ENCODE measurements around the gene ZBTB20. TPM values are rescaled to one million over a fixed set of nuclear protein-coding genes. Genes with fewer than 3 reads are reported as not detected.

Gene ZBTB20
- total and polyA plus RNA-seq, 2 donors (not counting 1 experiment from before 2014, with no cell fraction given): 4.0 to 123 TPM

DNA sequence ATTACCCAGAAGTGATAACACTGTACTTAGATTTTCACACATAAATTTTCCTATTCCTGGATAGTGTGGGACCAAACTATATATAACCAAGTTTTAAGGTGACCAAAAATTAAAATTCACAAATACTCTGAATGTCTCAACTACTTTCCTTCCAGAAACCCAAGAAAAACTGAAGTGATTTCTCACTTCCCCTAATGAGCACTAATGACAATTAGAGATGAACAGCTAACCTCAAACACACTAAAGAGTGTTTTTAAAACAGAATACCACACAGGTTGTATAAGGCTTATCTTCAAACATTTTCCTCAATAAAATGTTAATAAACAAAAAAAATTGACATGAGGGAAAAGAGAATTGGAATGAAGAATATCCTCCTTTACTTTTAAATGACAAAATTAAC, 188.2 kb downstream of the ZBTB20 start:
- H3K9me3 ChIP-seq (ENCODE audit: control extremely low read depth in 1 of 3, control insufficient read depth in 2 of 3, insufficient read depth in 1 of 3, low read length in 2 of 3): peaks cover 0 to 7% (median 0%) of the 10 kb centered on the region in 3 donors
- no peak overlapping the region for H3K27ac ChIP-seq (ENCODE audit: low read length in 2 of 2)
- TF ChIP-seq EZH2 (IDR thresholded peaks at IDR 0.05; ENCODE audit: borderline replicate concordance, insufficient read depth, low read depth, low read length, poor library complexity, severe bottlenecking) (no peak), CTCF (IDR thresholded peaks at IDR 0.05) (no peak)
- H3K9ac ChIP-seq (ENCODE audit: low read length): no peak overlapping the region
- Mint-ChIP-seq H3K4me3 (no peak overlapping the region), H3K27me3 (no peaks in the 10 kb centered on the region), H3K4me1 (peaks cover 9% of the 10 kb centered on the region), H3K9me3 (ENCODE audit: insufficient read depth) (peaks cover 6% of the 10 kb centered on the region), H3K27ac (no peak overlapping the region)
- CTCF ChIA-PET: no interaction called here
- H3K4me2 ChIP-seq (replicated peaks; ENCODE audit: low read depth, low read length, poor library complexity, severe bottlenecking): no peak overlapping the region
- H4K20me1 ChIP-seq (ENCODE audit: control insufficient read depth, insufficient read depth, low read length, poor library complexity, severe bottlenecking): no peaks in the 10 kb centered on the region
- peaks cover 0 to 15% of the 10 kb centered on the region in 2 experiments for H3K36me3 ChIP-seq (replicated peaks in 1 of 2; ENCODE audit: control extremely low read depth in 1 of 2, control insufficient read depth in 1 of 2, extremely low read depth in 1 of 2, insufficient read depth in 2 of 2, low read length in 1 of 2)
- H3K4me3 ChIP-seq (ENCODE audit: control extremely low read depth in 1 of 5, extremely low read depth in 1 of 5, insufficient read depth in 1 of 5, low read depth in 2 of 5, low read length in 4 of 5): no peak overlapping the region
- DNase-seq (no peak), ATAC-seq (ENCODE audit: low read depth) (no peak)
- H3K4me1 ChIP-seq (ENCODE audit: control insufficient read depth in 2 of 2, insufficient read depth in 2 of 2, low read length in 2 of 2): no peaks in the 10 kb centered on the region
- POLR2A ChIA-PET: no interaction called here
- H3K27me3 ChIP-seq (replicated peaks in 1 of 4; ENCODE audit: control extremely low read depth in 1 of 4, control insufficient read depth in 3 of 4, insufficient read depth in 4 of 4, low read length in 3 of 4): no peaks in the 10 kb centered on the region
- no peak overlapping the region for H2AFZ ChIP-seq (ENCODE audit: insufficient read depth, low read depth, low read length, poor library complexity, severe bottlenecking)
- intact Hi-C loops (cut with micrococcal nuclease): no loop called here
- no peaks in the 10 kb centered on the region for H3K79me2 ChIP-seq (ENCODE audit: control insufficient read depth, insufficient read depth, low read length)

DNA sequence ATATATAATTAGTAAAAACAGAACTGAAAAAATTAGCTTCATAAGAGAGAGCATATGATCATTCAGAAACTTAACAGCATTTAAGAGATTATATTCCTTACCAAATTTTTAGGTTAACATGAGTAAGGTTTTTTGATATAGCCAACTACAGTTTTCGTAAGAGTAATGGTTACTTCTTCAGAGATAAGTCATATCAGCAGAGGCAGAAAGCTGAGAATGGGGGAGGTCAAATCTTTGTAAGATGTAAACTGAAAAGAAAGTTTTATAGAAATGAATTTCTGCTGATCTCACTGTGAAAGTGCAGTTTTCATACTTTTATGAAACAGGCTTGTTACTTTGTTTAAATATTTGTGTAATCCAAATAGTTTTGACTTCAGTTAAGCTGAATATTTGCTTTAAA, 193.3 kb downstream of the ZBTB20 start:
- Mint-ChIP-seq H3K27me3 (no peaks in the 10 kb centered on the region), H3K4me3 (no peak overlapping the region), H3K27ac (no peak overlapping the region), H3K4me1 (peaks cover under 1% of the 10 kb centered on the region), H3K9me3 (ENCODE audit: insufficient read depth) (peaks cover 9% of the 10 kb centered on the region)
- WGBS (ENCODE audit: insufficient coverage): no CpG with 5 or more reads among the region's 1 CpG
- TF ChIP-seq CTCF (IDR thresholded peaks at IDR 0.05): no peak
- TF ChIP-seq EZH2 (IDR thresholded peaks at IDR 0.05; ENCODE audit: borderline replicate concordance, insufficient read depth, low read depth, low read length, poor library complexity, severe bottlenecking): no peak
- Histone ChIP-seq H3K4me2 (replicated peaks; ENCODE audit: low read depth, low read length, poor library complexity, severe bottlenecking) (no peak overlapping the region), H3K9me3 (ENCODE audit: control extremely low read depth in 1 of 3, control insufficient read depth in 2 of 3, insufficient read depth in 1 of 3, low read length in 2 of 3) (peaks cover 0 to 17% (median 3%) of the 10 kb centered on the region in 3 donors), H3K36me3 (replicated peaks in 1 of 2; ENCODE audit: control extremely low read depth in 1 of 2, control insufficient read depth in 1 of 2, extremely low read depth in 1 of 2, insufficient read depth in 2 of 2, low read length in 1 of 2) (peaks cover 0 to 15% of the 10 kb centered on the region in 2 experiments), H3K4me1 (ENCODE audit: control insufficient read depth in 2 of 2, insufficient read depth in 2 of 2, low read length in 2 of 2) (no peaks in the 10 kb centered on the region), H4K20me1 (ENCODE audit: control insufficient read depth, insufficient read depth, low read length, poor library complexity, severe bottlenecking) (no peaks in the 10 kb centered on the region), H3K4me3 (ENCODE audit: control extremely low read depth in 1 of 5, extremely low read depth in 1 of 5, insufficient read depth in 1 of 5, low read depth in 2 of 5, low read length in 4 of 5) (no peak overlapping the region), H3K79me2 (ENCODE audit: control insufficient read depth, insufficient read depth, low read length) (no peaks in the 10 kb centered on the region), H3K9ac (ENCODE audit: low read length) (no peak overlapping the region), H3K27ac (ENCODE audit: low read length in 2 of 2) (no peak overlapping the region), H3K27me3 (replicated peaks in 1 of 4; ENCODE audit: control extremely low read depth in 1 of 4, control insufficient read depth in 3 of 4, insufficient read depth in 4 of 4, low read length in 3 of 4) (no peaks in the 10 kb centered on the region), H2AFZ (ENCODE audit: insufficient read depth, low read depth, low read length, poor library complexity, severe bottlenecking) (no peak overlapping the region)
- DNase-seq: no peak
- ATAC-seq (ENCODE audit: low read depth): no peak
- CTCF ChIA-PET: interaction anchor here (0.6 kb wide), 1 partner anchor 42 kb away, joined by 3 read pairs; no protein-coding TSS in a partner anchor
- POLR2A ChIA-PET: no interaction called here
- intact Hi-C loops (cut with micrococcal nuclease): no loop called here

All from B cell (primary cell).